ENCODE results near the gene ZFAND3.

DNA sequence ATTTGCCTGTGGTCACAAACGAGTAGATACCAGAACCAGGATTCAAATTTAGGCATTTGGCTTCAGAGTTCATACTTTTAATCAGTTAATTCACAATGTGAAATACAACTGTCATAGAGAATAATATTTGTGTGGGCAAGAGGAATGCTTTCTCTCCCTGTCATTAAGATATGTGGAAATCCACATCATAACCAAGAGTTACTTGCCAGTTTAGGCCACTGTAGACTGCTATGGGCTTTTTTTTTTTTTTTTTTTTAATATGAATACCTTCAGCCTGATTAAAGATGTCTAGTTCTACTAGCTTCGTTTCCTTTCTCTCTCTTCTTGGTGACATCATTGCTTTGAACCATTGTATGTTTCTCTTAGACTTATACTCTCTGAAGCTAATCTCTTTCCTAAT, 244.9 kb downstream of the ZFAND3 start:
- TF ChIP-seq, protein P1, sequence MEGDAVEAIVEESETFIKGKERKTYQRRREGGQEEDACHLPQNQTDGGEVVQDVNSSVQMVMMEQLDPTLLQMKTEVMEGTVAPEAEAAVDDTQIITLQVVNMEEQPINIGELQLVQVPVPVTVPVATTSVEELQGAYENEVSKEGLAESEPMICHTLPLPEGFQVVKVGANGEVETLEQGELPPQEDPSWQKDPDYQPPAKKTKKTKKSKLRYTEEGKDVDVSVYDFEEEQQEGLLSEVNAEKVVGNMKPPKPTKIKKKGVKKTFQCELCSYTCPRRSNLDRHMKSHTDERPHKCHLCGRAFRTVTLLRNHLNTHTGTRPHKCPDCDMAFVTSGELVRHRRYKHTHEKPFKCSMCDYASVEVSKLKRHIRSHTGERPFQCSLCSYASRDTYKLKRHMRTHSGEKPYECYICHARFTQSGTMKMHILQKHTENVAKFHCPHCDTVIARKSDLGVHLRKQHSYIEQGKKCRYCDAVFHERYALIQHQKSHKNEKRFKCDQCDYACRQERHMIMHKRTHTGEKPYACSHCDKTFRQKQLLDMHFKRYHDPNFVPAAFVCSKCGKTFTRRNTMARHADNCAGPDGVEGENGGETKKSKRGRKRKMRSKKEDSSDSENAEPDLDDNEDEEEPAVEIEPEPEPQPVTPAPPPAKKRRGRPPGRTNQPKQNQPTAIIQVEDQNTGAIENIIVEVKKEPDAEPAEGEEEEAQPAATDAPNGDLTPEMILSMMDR (conservative IDR thresholded peaks at IDR 0.05; ENCODE audit: low read depth in 2 of 2): no peak
- TF ChIP-seq CREB1 (CRISPR knock-in tag; IDR thresholded peaks at IDR 0.05; ENCODE audit: low read depth) (no peak), POLR2AphosphoS5 (IDR thresholded peaks at IDR 0.05; ENCODE audit: low read depth) (no peak), EZH2 (IDR thresholded peaks at IDR 0.05; ENCODE audit: low read depth, unreplicated experiment) (no peak), REST (IDR thresholded peaks at IDR 0.05; ENCODE audit: unreplicated experiment) (no peak), ZNF114 (CRISPR knock-in tag; IDR thresholded peaks at IDR 0.05) (no peak), EZH2phosphoT487 (IDR thresholded peaks at IDR 0.05; ENCODE audit: unreplicated experiment) (no peak), ZNF331 (CRISPR knock-in tag; IDR thresholded peaks at IDR 0.05; ENCODE audit: low read depth) (no peak), JUNB (IDR thresholded peaks at IDR 0.05; ENCODE audit: unreplicated experiment) (no peak)

Data from GM23338 (cell line).